DMS153 treated with DMSO at 0.1 percent for 48 hours (cell line): ENCODE data around the gene KLHL10.
"Not testable (repeated sequence)": the region's sequence is repeated elsewhere in the genome, so short reads cannot be mapped to it uniquely, and the experiment has no call there.

Experiments used
- DNase-seq: peaks from one replicate; lab custom pipeline; 2025; ENCODE audit not compliant: unreplicated experiment; lab: John Stamatoyannopoulos, UW

KLHL10 gene

DNA sequence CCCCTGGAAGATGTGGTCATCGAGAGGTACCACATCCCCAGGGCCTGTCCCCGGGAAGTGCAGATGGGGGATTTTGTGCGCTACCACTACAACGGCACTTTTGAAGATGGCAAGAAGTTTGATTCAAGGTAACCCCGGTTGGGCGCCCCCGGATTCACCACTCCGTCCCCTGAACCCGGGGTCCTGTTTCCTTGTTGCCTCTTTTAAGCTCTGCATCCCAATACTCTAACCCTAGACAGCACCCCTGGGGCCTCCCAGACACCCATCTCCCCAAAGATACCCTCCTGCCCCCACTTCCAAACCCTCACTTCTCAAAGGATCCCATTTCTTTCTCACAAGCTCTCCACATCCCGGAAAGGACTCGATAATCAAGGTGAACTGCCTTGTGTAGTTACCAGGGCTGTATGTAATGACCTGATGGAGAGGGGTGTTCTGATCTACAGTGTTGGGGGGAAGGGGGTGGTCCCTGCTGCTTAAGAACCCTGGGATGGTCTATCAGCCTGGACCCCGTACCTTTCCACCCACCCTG is 24.4 kb upstream of the KLHL10 start:
- DNase-seq, result no peak

GRCh38 chr17:41813699-41814124 is 23.9 kb upstream of the KLHL10 start:
- no peak for DNase-seq

GRCh38 chr17:41814195-41814594 is 23.4 kb upstream of the KLHL10 start:
- DNase-seq, result no peak

- DNase-seq, result no peak
Observed at GRCh38 chr17:41816637-41817320, 20.8 kb upstream of the KLHL10 start.

GRCh38 chr17:41818024-41818423 is 19.6 kb upstream of the KLHL10 start:
- no peak for DNase-seq

- DNase-seq, result no peak
Observed at GRCh38 chr17:41821776-41822175, 15.8 kb upstream of the KLHL10 start.

DNA sequence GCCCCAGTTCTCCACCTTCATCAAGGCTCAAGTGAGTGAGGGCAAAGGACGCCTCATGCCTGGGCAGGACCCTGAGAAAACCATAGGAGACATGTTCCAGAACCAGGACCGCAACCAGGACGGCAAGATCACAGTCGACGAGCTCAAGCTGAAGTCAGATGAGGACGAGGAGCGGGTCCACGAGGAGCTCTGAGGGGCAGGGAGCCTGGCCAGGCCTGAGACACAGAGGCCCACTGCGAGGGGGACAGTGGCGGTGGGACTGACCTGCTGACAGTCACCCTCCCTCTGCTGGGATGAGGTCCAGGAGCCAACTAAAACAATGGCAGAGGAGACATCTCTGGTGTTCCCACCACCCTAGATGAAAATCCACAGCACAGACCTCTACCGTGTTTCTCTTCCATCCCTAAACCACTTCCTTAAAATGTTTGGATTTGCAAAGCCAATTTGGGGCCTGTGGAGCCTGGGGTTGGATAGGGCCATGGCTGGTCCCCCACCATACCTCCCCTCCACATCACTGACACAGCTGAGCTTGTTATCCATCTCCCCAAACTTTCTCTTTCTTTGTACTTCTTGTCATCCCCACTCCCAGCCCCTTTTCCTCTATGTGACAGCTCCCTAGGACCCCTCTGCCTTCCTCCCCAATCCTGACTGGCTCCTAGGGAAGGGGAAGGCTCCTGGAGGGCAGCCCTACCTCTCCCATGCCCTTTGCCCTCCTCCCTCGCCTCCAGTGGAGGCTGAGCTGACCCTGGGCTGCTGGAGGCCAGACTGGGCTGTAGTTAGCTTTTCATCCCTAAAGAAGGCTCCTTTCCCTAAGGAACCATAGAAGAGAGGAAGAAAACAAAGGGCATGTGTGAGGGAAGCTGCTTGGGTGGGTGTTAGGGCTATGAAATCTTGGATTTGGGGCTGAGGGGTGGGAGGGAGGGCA is 15.1 kb upstream of the KLHL10 start:
- no peak for DNase-seq

DNA sequence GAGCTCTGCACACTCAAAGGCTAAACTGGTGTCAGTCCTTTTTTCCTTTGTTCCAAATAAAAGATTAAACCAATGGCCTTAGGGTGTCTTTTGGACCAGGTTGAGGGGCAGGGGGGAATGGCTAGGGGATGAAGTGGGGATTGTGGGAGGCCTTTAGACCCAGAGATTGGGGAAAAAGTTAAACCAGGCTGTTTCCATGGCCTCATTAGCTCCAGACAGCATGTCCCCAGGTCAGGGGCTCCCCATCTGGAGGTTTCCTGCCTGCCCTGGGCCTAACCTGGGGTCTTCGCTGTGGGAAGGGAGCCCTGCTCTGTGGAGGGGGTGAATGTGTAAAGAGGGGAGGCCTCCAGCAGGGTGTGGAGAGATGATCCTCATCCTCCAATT is 14.5 kb upstream of the KLHL10 start:
- no peak for DNase-seq

DNA sequence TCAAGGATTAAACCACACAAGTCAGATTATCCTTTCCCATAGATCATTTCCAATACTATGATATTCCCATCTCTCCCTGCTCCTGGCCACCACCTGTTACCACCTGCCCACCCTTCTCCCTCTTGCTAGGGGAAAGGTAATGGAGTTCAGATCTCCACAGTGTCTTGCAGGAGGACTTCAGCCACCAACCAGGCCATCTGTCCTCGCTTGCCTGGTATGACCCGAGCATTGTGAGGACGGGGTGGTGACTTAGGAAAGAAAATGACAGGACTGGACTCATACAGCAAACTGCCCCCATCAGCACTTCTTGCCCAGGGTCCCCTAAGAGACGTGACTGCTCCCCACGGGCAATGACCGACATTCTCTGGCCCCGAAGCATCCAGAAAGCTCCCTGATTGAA is 14.0 kb upstream of the KLHL10 start:
- no peak for DNase-seq

DNA sequence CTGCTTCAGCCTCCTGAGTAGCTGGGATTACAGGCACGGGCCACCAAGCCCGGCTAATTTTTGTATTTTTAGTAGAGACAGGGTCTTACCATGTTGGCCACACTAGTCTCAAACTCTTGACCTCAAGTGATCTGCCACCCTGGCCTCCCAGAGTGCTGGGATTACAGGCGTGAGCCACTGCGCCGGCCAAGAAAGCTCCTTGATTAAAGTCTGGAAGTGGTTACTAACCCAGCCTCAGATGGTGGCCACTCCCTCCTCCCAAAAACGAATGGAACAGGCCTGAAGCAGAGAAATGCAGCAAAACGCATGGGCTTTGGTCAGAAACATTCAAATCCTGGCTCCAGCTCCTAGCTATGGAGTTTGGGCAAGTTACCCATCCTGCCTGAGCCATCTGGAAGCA is 13.5 kb upstream of the KLHL10 start:
- no peak for DNase-seq

- no peak for DNase-seq
Observed at GRCh38 chr17:41825175-41825845, 12.3 kb upstream of the KLHL10 start.

DNA sequence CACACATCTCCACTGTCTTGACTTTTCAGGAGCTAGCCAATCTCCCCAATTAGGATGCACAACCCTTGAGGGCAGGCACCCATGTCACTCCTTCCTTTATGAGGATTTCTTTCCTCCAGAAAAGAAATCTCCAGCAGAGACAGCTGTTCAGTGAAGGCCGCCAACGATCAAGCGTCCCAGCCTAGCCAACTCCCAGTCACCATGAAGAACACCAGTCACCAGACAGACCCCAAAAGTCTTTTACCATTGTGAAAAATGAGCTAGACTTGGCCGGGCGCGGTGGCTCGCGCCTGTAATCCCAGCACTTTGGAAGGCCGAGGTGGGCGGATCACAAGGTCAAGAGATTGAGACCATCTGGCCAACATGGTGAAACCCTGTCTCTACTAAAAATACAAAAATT is 7.7 kb upstream of the KLHL10 start:
- not testable (repeated sequence) for DNase-seq

- no peak for DNase-seq
Observed at GRCh38 chr17:41835214-41835799, 2.3 kb upstream of the KLHL10 start.

DNA sequence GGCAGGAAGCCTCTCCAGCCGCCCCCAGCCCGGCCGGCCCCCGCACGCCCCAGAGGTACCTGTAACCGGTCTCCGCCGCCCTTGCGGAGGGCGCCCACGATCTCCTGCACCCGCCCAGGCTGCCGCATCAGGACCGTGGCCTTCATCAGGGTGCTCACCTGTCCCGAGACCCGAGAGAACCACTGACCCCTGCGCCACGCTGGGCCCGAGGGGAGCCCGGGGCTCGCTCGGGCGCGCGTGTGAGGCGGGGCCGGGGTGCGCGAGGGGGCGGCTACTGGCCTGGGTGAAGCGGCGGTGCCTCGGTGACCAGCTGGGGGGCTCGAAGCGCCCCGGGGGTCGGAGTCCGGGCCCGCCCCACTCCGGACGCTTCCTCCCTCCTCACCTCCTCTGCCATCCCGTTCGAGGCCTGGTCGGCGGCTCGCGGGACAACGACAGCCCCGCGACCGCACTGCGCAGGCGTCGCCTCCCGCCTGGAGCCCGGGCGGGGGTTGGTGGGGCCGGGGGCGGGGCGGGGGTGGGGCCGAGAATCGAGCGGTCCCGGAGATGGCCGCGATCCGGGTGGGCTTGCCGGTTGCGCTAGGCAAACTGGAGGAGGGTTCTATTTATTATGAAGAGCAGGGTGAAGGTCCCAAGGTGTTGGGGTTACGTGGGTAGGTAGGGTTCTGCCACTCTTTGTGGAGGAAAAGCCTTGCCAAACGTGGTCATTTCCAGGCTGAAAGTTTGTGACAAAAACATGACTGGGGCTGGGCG is 1.6 kb upstream of the KLHL10 start, which contains the start of gene NT5C3B:
Gene NT5C3B (minus strand): TSS at position 433 of the 750 bp plus-strand sequence. CDS start 39 bp downstream, at position 394.
- no peak for DNase-seq

DNA sequence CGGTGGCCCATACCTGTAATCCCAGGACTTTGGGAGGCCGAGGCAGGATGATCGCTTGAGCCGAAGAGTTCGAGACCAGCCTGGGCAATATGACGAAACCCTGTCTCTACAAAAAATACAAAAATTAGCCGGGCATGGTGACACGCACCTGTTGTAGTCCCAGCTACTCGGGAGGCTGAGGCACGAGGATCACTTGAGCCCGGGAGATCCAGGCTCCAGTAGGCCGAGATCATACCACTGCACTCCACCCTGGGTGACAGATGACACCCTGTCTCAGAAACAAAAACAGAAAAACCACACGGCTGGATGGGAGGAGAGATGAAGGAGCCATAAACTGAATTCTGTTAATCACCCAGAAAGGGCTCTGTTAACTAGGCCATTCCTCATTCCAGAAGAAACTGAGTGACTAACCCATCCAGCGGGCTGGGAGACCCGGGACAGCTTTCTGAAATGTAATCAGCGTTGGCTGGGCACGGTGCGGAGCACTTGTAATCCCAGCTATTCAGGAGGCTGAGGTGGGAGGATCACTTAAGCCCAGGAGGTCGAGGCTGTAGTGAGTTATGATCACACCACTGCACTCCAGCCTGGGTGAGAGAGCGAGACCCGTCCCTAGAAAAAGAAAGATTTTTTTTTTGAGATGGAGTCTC is 952 bp upstream of the KLHL10 start:
- DNase-seq, result no peak

- not testable (repeated sequence) for DNase-seq
Observed at GRCh38 chr17:41839448-41839847, 1.8 kb downstream of the KLHL10 start.

- not testable (repeated sequence) for DNase-seq
Observed at GRCh38 chr17:41840781-41841180, 3.2 kb downstream of the KLHL10 start.

GRCh38 chr17:41844971-41845370 is 7.3 kb downstream of the KLHL10 start:
- DNase-seq, result no peak

DNA sequence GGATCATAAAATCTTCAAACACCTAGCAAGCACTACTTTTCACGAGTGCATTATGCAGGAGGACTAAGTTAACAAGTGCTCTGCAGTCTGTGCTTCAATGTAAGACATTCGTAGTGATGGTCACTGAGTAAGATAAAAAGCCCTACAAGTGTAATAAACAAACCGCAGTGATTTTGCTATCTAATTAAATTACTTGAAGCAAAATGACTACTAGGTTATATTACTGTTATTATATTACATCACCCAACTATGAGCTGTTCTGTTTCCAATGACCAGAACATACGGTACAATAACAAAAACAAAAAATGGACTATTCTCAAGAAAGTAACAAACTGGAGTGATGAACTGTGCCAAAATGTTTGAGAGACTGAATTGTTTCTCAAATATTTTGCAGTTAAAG is 11.2 kb downstream of the KLHL10 start:
- DNase-seq, result no peak
